Endothelial cell of umbilical vein (primary cell): ENCODE measurements around the gene DHRS1. TPM values are rescaled to one million over a fixed set of nuclear protein-coding genes. Genes with fewer than 3 reads are reported as not detected.
A peak's percentile ranks its signal among the peaks of the same experiment; 100 is the strongest.

Source experiments
- BruUV-seq: library from RNA; stranded (reverse); fragments of 400-500 nt; replicated peaks from 2 replicates; lab custom pipeline; 2021; lab: Mats Ljungman, UMichigan
- CTCF ChIA-PET: fragments of 300-600, 350-600 bp; sonication (Branson Sonifier 250); formaldehyde crosslinking; loops from one replicate; lab custom pipeline; 2021; ENCODE audit warnings: antibody characterized with exemption, inconsistent platforms; lab: Charles Lee
- POLR2A ChIA-PET: fragments of 300-600, 350-600 bp; sonication (Branson Sonifier 250); formaldehyde crosslinking; loops from one replicate; lab custom pipeline; 2021; ENCODE audit warnings: antibody characterized with exemption, inconsistent platforms; lab: Charles Lee
- DNase-seq: peaks from one replicate; pipeline ENCODE4 v3.0.0-alpha.2; 2011; ENCODE audit warnings: low read depth, low spot score
- FAIRE-seq: peaks from 2 replicates; lab custom pipeline; 2011; peaks lifted over from hg19 to GRCh38; lab: Jason Lieb, UNC
- H2AFZ ChIP-seq: 2 replicates; pipeline ENCODE4 v1.6.0; 2012; ENCODE audit warnings: low read depth, low read length, control low read depth, inconsistent platforms
- H3K27ac ChIP-seq: 2 replicates; pipeline ENCODE4 v1.5.1; 2011; ENCODE audit warnings: low read depth, mild to moderate bottlenecking, control low read depth, low read length, moderate library complexity; ENCODE audit not compliant: insufficient read depth
- H3K27me3 ChIP-seq, 2 experiments: 2 replicates each; pipeline versions ENCODE4 v1.6.0 to v1.6.1; 2011; ENCODE audit warnings: low read length in 2 of 2, mixed read lengths in 1 of 2; ENCODE audit not compliant: control insufficient read depth in 2 of 2, insufficient read depth in 2 of 2
- H3K36me3 ChIP-seq, 2 experiments: 2 replicates in 1 of 2; 3 replicates in 1 of 2; pipeline ENCODE4 v1.5.1; 2011; ENCODE audit warnings: low read length in 2 of 2, mild to moderate bottlenecking in 1 of 2, moderate library complexity in 1 of 2; ENCODE audit not compliant: control insufficient read depth in 2 of 2, insufficient read depth in 2 of 2; ENCODE audit errors: extremely low read depth in 1 of 2
- H3K4me1 ChIP-seq: 3 replicates; pipeline ENCODE4 v1.5.1; 2011; ENCODE audit warnings: mild to moderate bottlenecking, low read length; ENCODE audit not compliant: control insufficient read depth, insufficient read depth; ENCODE audit errors: extremely low read depth
- H3K4me2 ChIP-seq: 2 replicates; pipeline ENCODE4 v1.6.1; 2011; ENCODE audit warnings: low read length, control low read depth, mixed read lengths; ENCODE audit not compliant: insufficient read depth
- H3K4me3 ChIP-seq, 3 experiments: fragments of 200-600 bp in 1 of 3; sonication (generic), shearing (Covaris generic) in 1 of 3; replicated peaks in 1 of 3; 2 replicates each; pipeline ENCODE4 v1.5.1; 2011 to 2016; ENCODE audit warnings: control low read depth in 3 of 3, low read length in 3 of 3, mild to moderate bottlenecking in 2 of 3, inconsistent platforms in 1 of 3, low read depth in 1 of 3, moderate library complexity in 1 of 3; ENCODE audit not compliant: insufficient read depth in 1 of 3
- H3K79me2 ChIP-seq: 2 replicates; pipeline ENCODE4 v1.6.0; 2012; ENCODE audit warnings: low read length, inconsistent platforms; ENCODE audit not compliant: control insufficient read depth, insufficient read depth
- H3K9ac ChIP-seq: replicated peaks from 2 replicates; pipeline ENCODE3; 2011; ENCODE audit warnings: low read length, control low read depth; ENCODE audit not compliant: insufficient read depth; ENCODE audit errors: extremely low read depth
- H3K9me1 ChIP-seq: replicated peaks from 3 replicates; pipeline ENCODE4 v1.6.0; 2011; ENCODE audit warnings: mild to moderate bottlenecking, low read length; ENCODE audit not compliant: control insufficient read depth, insufficient read depth; ENCODE audit errors: extremely low read depth
- H3K9me3 ChIP-seq: replicated peaks from 2 replicates; pipeline ENCODE4 v1.5.1; 2012; ENCODE audit warnings: low read length, inconsistent platforms; ENCODE audit not compliant: control insufficient read depth, insufficient read depth
- H4K20me1 ChIP-seq: replicated peaks from 2 replicates; pipeline ENCODE3; 2011; ENCODE audit warnings: mild to moderate bottlenecking, low read length; ENCODE audit not compliant: control insufficient read depth, insufficient read depth; ENCODE audit errors: extremely low read depth
- CTCF ChIP-seq, 2 donors: IDR thresholded peaks; 1 replicate in 1 of 2; 2 replicates in 1 of 2; pipeline ENCODE4 v1.5.1; 2011; ENCODE audit warnings: low read length in 2 of 2, mild to moderate bottlenecking in 2 of 2, moderate library complexity in 2 of 2, control low read depth in 1 of 2, inconsistent platforms in 1 of 2, low read depth in 1 of 2; ENCODE audit not compliant: insufficient read depth in 1 of 2; ENCODE audit errors: extremely low read depth in 1 of 2
- EZH2 ChIP-seq: IDR thresholded peaks from 2 replicates; pipeline ENCODE4 v1.6.1; 2012; ENCODE audit warnings: borderline replicate concordance, low read depth, mild to moderate bottlenecking, moderate library complexity, low read length, inconsistent platforms; ENCODE audit not compliant: severe bottlenecking
- FOS ChIP-seq: IDR thresholded peaks from 2 replicates; pipeline ENCODE4 v1.6.1; 2011; ENCODE audit warnings: mild to moderate bottlenecking, low read length, moderate library complexity, borderline replicate concordance; ENCODE audit not compliant: insufficient read depth
- GATA2 ChIP-seq: IDR thresholded peaks from 2 replicates; pipeline ENCODE4 v1.7.0; 2011; ENCODE audit warnings: low read depth, mild to moderate bottlenecking, moderate library complexity, mixed read lengths, low read length; ENCODE audit not compliant: insufficient read length, insufficient read depth
- MAX ChIP-seq: IDR thresholded peaks from 2 replicates; pipeline ENCODE4 v1.6.1; 2011; ENCODE audit not compliant: insufficient read depth, insufficient read length
- dilution Hi-C: fragments of 300-500 bp; cut with MboI; formaldehyde crosslinking; loops from one replicate; pipeline ENCODE4 v1.15.0; 2019; ENCODE audit warnings: low sequenced_read_pairs; ENCODE audit not compliant: extremely low pct_ligation_motif_present
- intact Hi-C: fragments of 100-400 bp; cut with micrococcal nuclease; formaldehyde crosslinking; loops from one replicate; pipeline ENCODE4 v1.10.0; 2022
- polyA plus RNA-seq, 4 experiments: library from polyadenylated mRNA; depleted of rRNA in 3 of 4; stranded (reverse) in 3 of 4; unstranded in 1 of 4; fragments of >200 nt; gene quantifications; 2 replicates each; pipeline versions ENCODE4 v1.2.1 to v1.2.3, GENCODE V29; 2011 to 2012; ENCODE audit warnings: missing spikeins in 1 of 4
- total RNA-seq: library from RNA; stranded (reverse); gene quantifications from 2 replicates; pipeline ENCODE4 v1.2.3, GENCODE V29; 2021

Gene DHRS1
- total and polyA plus RNA-seq, 2 donors (not counting 3 experiments of a cell fraction or from before 2014, with no cell fraction given): 18.0 to 69.5 TPM

- ChIA-PET POLR2A (interaction anchor here (1.1 kb wide), 1 partner anchor 10 kb away, joined by 6 read pairs; the partner anchor contains the start of gene TINF2), CTCF (interaction anchor here (1.1 to 13.0 kb wide), 6 partner anchors 9 to 59 kb away, joined by 3 to 199 read pairs (median 6); partner anchors contain the start of genes CIDEB, DHRS1, LTB4R and LTB4R2)
- no TSS peak for BruUV-seq
- DNase-seq: peak; percentile 12
- H3K4me3 ChIP-seq: no peak overlapping the region
- intact Hi-C loops (no loop called here), dilution Hi-C loops (no loop called here)
- H3K27me3 ChIP-seq: no peaks in the 10 kb centered on the region
- no peak overlapping the region for H3K27ac ChIP-seq
- H2AFZ ChIP-seq: no peak overlapping the region
- H3K9me1 ChIP-seq: no peaks in the 10 kb centered on the region
- no peaks in the 10 kb centered on the region for H3K79me2 ChIP-seq
- no peak overlapping the region for H3K4me2 ChIP-seq
- peaks cover 0 to 3% of the 10 kb centered on the region in 2 experiments for H3K36me3 ChIP-seq
- no peaks in the 10 kb centered on the region for H4K20me1 ChIP-seq
- no peak overlapping the region for H3K9ac ChIP-seq
- H3K9me3 ChIP-seq: no peaks in the 10 kb centered on the region
- H3K4me1 ChIP-seq: no peaks in the 10 kb centered on the region
- TF ChIP-seq CTCF (IDR thresholded peaks at IDR 0.05; ENCODE audit: extremely low read depth in 1 of 2, insufficient read depth in 1 of 2, low read depth in 1 of 2, low read length in 2 of 2) (peak in 1 of 2 donors; percentile 2), FOS (no peak)
- peak; percentile 71 for FAIRE-seq
Observed at GRCh38 chr14:24251880-24252288, 47.7 kb downstream of the DHRS1 start.

- Histone ChIP-seq H3K36me3 (peaks cover 0 to 3% of the 10 kb centered on the region in 2 experiments), H3K4me2 (no peak overlapping the region), H3K4me3 (no peak overlapping the region), H3K27ac (no peak overlapping the region), H4K20me1 (no peaks in the 10 kb centered on the region), H3K4me1 (no peaks in the 10 kb centered on the region), H2AFZ (no peak overlapping the region), H3K9me1 (no peaks in the 10 kb centered on the region), H3K79me2 (no peaks in the 10 kb centered on the region), H3K27me3 (no peaks in the 10 kb centered on the region), H3K9ac (no peak overlapping the region), H3K9me3 (no peaks in the 10 kb centered on the region)
- ChIA-PET CTCF (interaction anchor here (1.0 to 13.0 kb wide), 4 partner anchors 30 to 58 kb away, joined by 3 to 199 read pairs (median 6); partner anchors contain the start of genes CIDEB, DHRS1, MDP1 and NOP9), POLR2A (no interaction called here)
- no TSS peak for BruUV-seq
- dilution Hi-C loops (no loop called here), intact Hi-C loops (no loop called here)
- FAIRE-seq (no peak), DNase-seq (no peak)
- no peak for TF ChIP-seq GATA2
- no peak for TF ChIP-seq FOS
- no peak for TF ChIP-seq EZH2
- TF ChIP-seq CTCF (IDR thresholded peaks at IDR 0.05; ENCODE audit: extremely low read depth in 1 of 2, insufficient read depth in 1 of 2, low read depth in 1 of 2, low read length in 2 of 2): no peak
- no peak for TF ChIP-seq MAX
Observed at GRCh38 chr14:24250354-24250753, 49.2 kb downstream of the DHRS1 start.
